OCI-LY1 (cell line): ENCODE data around the gene CACNA1B.

Experiments
- H2AFZ ChIP-seq: fragments of 200-600 bp; sonication (generic), shearing (Covaris generic); 2 replicates; pipeline ENCODE4 v1.6.0; 2014; ENCODE audit warnings: antibody characterized with exemption, mild to moderate bottlenecking, low read length
- H3F3A ChIP-seq: fragments of 200-600 bp; sonication (generic), shearing (Covaris generic); 2 replicates; pipeline ENCODE4 v1.6.0; 2014; ENCODE audit warnings: mild to moderate bottlenecking, antibody characterized with exemption, low read length, moderate library complexity; ENCODE audit not compliant: insufficient read depth
- H3K27ac ChIP-seq: fragments of 200-600 bp; sonication (generic); 2 replicates; pipeline ENCODE4 v1.5.1; 2014; ENCODE audit warnings: low read length, mixed run types, mild to moderate bottlenecking, low read depth; ENCODE audit not compliant: poor library complexity, severe bottlenecking
- H3K27me3 ChIP-seq: fragments of 200-600 bp; sonication (generic); 2 replicates; pipeline ENCODE4 v1.6.0; 2014; ENCODE audit warnings: antibody characterized with exemption, mild to moderate bottlenecking, low read length, moderate library complexity; ENCODE audit not compliant: insufficient read depth
- H3K36me3 ChIP-seq: fragments of 200-600 bp; sonication (generic); 2 replicates; pipeline ENCODE4 v1.6.1; 2014; ENCODE audit warnings: mild to moderate bottlenecking, antibody characterized with exemption, low read length, moderate library complexity, mixed read lengths; ENCODE audit not compliant: insufficient read depth
- H3K4me1 ChIP-seq: fragments of 200-600 bp; sonication (generic); 2 replicates; pipeline ENCODE4 v1.5.1; 2014; ENCODE audit warnings: mild to moderate bottlenecking, low read length, moderate library complexity; ENCODE audit not compliant: insufficient read depth, severe bottlenecking
- H3K4me2 ChIP-seq: fragments of 200-600 bp; sonication (generic), shearing (Covaris generic); 2 replicates; pipeline ENCODE4 v1.6.1; 2014; ENCODE audit warnings: low read length
- H3K4me3 ChIP-seq: fragments of 200-600 bp; sonication (generic); 2 replicates; pipeline ENCODE4 v1.5.1; 2014; ENCODE audit warnings: low read length, low read depth, mild to moderate bottlenecking, mixed read lengths; ENCODE audit not compliant: poor library complexity, severe bottlenecking
- H3K79me2 ChIP-seq: fragments of 200-600 bp; shearing (Covaris generic); 2 replicates; pipeline ENCODE4 v1.6.1; 2016; ENCODE audit warnings: mixed run types, low read length, mixed read lengths; ENCODE audit not compliant: insufficient read depth
- H3K9ac ChIP-seq: fragments of 200-600 bp; sonication (generic), shearing (Covaris generic); 2 replicates; pipeline ENCODE4 v1.6.1; 2014; ENCODE audit warnings: mild to moderate bottlenecking, low read length, mixed read lengths
- H3K9me2 ChIP-seq: fragments of 200-600 bp; sonication (generic), shearing (Covaris generic); 2 replicates; pipeline ENCODE4 v1.6.1; 2014; ENCODE audit warnings: low read depth, mild to moderate bottlenecking, low read length, mixed read lengths
- H3K9me3 ChIP-seq: fragments of 200-600 bp; shearing (Covaris generic); 2 replicates; pipeline ENCODE4 v1.6.1; 2014; ENCODE audit warnings: low read length, mixed read lengths
- H4K20me1 ChIP-seq: fragments of 200-600 bp; sonication (generic), shearing (Covaris generic); 2 replicates; pipeline ENCODE4 v1.6.0; 2016; ENCODE audit warnings: mild to moderate bottlenecking, low read length; ENCODE audit not compliant: insufficient read depth
- EZH2 ChIP-seq: fragments of 200-600 bp; sonication (generic), shearing (Covaris generic); IDR thresholded peaks from 2 replicates; pipeline ENCODE4 v1.8.0; 2017; ENCODE audit warnings: borderline replicate concordance, mixed run types, mild to moderate bottlenecking, antibody characterized with exemption, low read length, moderate library complexity, mixed read lengths
- TF ChIP-seq, protein P1 (sequence below): fragments of 200-600 bp; sonication (generic), shearing (Covaris generic); IDR thresholded peaks from 2 replicates; pipeline ENCODE4 v1.5.1; 2017; ENCODE audit warnings: mild to moderate bottlenecking, antibody characterized with exemption, low read length, moderate library complexity, mixed read lengths

Gene CACNA1B

DNA sequence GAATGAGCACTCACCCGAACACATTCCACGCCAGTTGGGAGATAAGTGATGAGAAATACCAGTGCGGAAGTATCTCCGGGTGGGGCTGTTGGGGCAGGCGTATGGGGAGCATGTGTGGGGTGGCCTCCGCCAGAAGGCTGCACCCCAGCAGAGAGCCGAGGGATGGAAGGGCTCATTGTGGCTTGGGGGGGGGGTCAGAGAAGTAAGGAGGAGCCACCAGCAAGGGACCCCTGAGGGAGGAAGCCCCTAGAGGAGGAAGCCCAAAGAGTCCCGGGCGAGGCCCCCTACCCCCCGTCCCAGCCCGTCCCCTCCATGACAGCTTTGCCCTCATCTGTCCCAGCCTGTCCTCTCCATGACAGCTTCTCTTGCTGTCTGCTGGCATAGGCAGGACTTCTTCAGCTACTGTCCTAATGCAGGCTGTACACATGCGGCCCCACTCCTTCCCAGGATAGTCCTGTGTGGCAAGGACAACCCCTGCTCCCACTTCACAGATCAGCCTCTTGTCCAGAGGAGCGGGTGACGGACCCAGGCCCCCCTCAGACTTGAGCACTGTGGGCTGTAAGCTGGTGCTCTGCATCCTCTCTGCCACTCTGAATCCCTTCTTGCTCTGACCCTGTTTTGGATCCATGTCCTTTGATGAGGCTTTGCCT is 239.6 kb downstream of the CACNA1B start:
- Histone ChIP-seq H3K9ac (no peak overlapping the region), H3K27me3 (no peaks in the 10 kb centered on the region), H3K4me1 (no peaks in the 10 kb centered on the region), H3K9me3 (no peaks in the 10 kb centered on the region), H2AFZ (no peak overlapping the region), H3K4me2 (no peak overlapping the region), H3F3A (no peaks in the 10 kb centered on the region), H3K27ac (no peak overlapping the region), H3K79me2 (no peaks in the 10 kb centered on the region), H3K36me3 (no peaks in the 10 kb centered on the region), H3K9me2 (no peaks in the 10 kb centered on the region), H3K4me3 (no peak overlapping the region), H4K20me1 (no peaks in the 10 kb centered on the region)
- no peak for TF ChIP-seq EZH2
- TF ChIP-seq, protein P1, sequence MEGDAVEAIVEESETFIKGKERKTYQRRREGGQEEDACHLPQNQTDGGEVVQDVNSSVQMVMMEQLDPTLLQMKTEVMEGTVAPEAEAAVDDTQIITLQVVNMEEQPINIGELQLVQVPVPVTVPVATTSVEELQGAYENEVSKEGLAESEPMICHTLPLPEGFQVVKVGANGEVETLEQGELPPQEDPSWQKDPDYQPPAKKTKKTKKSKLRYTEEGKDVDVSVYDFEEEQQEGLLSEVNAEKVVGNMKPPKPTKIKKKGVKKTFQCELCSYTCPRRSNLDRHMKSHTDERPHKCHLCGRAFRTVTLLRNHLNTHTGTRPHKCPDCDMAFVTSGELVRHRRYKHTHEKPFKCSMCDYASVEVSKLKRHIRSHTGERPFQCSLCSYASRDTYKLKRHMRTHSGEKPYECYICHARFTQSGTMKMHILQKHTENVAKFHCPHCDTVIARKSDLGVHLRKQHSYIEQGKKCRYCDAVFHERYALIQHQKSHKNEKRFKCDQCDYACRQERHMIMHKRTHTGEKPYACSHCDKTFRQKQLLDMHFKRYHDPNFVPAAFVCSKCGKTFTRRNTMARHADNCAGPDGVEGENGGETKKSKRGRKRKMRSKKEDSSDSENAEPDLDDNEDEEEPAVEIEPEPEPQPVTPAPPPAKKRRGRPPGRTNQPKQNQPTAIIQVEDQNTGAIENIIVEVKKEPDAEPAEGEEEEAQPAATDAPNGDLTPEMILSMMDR = no peak

DNA sequence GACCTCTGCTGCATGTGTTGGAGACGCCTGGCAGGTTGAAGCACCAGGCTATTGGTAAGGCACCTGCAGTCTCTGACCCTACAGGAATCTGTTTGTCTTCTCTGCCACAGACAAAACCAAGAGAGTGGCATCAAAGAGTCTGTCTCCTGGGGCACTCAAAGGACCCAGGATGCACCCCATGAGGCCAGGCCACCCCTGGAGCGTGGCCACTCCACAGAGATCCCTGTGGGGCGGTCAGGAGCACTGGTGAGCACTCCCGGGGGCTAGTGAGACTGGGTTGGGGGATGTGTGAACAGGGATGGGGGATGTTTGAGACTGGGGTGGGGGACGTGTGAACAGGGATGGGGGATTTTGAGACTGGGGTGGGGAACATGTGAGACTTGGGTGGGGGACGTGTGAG is 240.3 kb downstream of the CACNA1B start:
- no peaks in the 10 kb centered on the region for H3K79me2 ChIP-seq
- no peaks in the 10 kb centered on the region for H3F3A ChIP-seq
- no peaks in the 10 kb centered on the region for H3K27me3 ChIP-seq
- H3K9me2 ChIP-seq = no peaks in the 10 kb centered on the region
- H3K9ac ChIP-seq = no peak overlapping the region
- H3K27ac ChIP-seq = no peak overlapping the region
- H2AFZ ChIP-seq = no peak overlapping the region
- H4K20me1 ChIP-seq = no peaks in the 10 kb centered on the region
- H3K36me3 ChIP-seq = no peaks in the 10 kb centered on the region
- no peak overlapping the region for H3K4me2 ChIP-seq
- TF ChIP-seq EZH2 = no peak
- TF ChIP-seq, protein P1 = no peak
- H3K9me3 ChIP-seq = no peaks in the 10 kb centered on the region
- no peaks in the 10 kb centered on the region for H3K4me1 ChIP-seq
- no peak overlapping the region for H3K4me3 ChIP-seq

DNA sequence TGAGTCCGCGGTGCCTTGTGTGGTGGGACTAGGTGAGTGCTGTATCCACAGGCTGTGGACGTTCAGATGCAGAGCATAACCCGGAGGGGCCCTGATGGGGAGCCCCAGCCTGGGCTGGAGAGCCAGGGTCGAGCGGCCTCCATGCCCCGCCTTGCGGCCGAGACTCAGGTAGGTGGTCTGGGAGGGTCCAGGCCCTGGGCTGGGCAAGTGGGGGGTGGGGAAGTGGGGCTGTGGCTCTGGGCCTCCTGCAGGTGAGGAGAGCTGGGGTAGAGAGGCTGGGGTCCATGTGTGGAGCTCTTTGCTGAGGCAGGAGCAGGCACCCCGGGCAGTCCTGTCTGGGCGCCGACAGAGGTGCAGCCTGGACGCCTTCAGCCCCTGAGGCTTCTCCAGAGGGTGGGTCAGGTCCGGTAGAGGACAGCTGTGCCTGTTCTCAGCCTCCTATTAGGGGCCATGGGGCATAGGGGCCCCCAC is 241.1 kb downstream of the CACNA1B start:
- Histone ChIP-seq H3K9me2 (no peaks in the 10 kb centered on the region), H2AFZ (no peak overlapping the region), H3K4me2 (no peak overlapping the region), H3K9ac (no peak overlapping the region), H3K79me2 (no peaks in the 10 kb centered on the region), H3K36me3 (no peaks in the 10 kb centered on the region), H3K4me3 (no peak overlapping the region), H3K4me1 (no peaks in the 10 kb centered on the region), H3F3A (no peaks in the 10 kb centered on the region), H3K27ac (no peak overlapping the region), H4K20me1 (no peaks in the 10 kb centered on the region), H3K9me3 (no peaks in the 10 kb centered on the region), H3K27me3 (no peaks in the 10 kb centered on the region; the same call in 1 of the 2 replicates)
- TF ChIP-seq EZH2 = no peak
- TF ChIP-seq, protein P1 = no peak
